CD4-positive, alpha-beta T cell treated with Interleukin-1 beta for 1 hour (primary cell): ENCODE results near the gene XPR1.

Experiments
- DNase-seq, 2 donors: peaks; one replicate each; pipeline ENCODE4 v3.0.0-alpha.2; 2020 to 2022

XPR1 gene

DNA sequence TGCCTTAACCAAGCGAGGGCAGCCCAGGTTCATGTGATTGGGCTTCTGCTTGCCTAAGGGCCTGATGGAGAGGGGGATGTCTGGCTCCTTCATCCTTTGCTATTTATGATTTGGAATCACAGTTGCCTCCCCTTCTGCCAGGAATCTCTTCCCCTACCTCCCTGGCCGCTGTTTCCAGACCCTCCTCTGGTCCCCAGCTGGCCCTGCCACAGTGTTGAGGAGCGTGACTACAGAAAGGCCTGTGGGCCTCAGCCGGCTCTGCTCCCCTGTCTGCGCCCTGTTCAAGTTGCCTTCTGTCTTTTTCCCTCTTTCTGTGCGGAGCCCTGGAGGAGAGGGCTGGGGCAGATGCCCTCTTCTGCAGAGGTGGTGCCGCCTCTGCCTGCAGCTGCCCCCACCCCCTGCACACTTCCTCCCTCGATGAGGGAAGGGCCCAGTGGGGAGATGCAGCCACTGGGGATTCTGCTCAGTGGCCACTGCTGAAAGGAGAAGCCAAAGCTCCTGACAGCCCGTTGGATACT, 287.4 kb downstream of the XPR1 start:
- DNase-seq = no peak

DNA sequence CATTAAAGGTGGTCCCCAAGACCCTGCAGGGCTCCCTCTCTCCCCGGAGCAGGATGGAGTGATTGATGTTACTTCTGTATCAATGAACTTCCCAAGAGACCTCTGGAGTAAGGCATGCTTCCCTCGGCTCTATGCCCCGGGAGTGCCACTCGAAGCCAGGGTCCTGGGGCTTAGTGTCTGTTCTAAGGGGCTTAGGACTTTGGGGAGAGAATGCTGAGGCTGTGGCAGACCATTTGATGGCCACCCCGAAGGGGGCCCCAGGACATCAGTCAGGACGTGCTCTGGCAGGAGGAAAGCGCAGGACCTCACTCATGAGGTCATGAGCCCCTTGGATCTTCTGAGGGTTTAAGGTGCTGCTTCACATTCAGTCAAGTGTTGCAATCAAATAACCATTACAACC, 288.4 kb downstream of the XPR1 start:
- DNase-seq = no peak

GRCh38 chr1:180920702-180921101, 288.9 kb downstream of the XPR1 start:
- no peak for DNase-seq

DNA sequence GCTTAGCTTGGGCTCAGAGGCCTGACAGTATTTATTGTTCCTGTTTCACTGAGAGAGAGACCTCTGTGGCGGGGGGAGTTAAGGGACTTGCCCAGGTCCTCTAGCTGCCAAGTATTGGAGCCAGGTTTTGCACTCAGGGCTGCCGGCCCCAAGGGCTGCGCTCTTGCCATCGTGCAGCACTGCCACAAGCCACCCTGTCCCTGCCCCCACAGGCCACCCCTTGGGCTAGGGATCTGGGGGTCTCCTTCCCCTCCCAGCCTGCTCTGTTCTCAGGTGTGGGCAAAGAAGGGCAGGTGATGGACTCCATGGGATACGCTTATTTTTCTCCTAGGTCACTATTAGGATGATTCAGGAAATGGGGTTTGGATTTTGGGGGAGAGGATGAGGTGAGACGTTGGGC, 289.6 kb downstream of the XPR1 start:
- no peak for DNase-seq

DNA sequence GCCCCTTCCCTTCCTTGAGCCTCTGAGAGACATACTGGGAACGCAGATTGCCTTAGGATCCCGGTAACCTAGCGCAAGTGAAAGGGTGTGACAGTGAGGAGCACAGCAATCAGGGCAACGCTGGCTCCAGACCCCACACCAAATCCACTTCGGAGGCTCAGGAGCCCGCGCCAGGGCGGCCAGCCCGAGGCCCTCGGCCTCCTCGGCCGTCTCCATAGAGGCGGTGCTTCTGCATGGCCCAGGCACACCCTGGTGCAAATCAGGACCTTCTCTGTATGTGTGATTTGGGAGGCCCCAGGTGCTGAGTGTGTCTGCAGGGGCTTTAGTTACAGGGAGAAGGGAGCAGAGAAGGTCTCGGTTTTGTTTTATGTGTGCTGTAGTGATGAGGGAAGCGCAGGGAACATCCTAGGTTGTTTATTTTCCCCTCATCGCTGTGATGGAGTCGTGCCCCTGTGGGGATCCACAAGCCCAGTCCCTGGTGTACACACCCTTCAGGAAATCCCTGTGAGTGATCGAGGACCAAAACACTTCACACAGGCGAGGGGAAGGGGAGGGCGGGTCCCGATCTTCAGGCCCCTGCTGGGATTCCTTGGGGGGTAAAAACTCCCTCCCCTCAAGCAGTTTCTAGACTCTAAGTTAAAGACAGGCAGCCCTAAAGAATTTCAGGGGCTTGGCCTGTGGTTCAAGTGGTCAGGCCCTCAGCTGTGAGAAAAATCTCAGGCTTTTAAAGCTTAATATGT, 290.2 kb downstream of the XPR1 start:
- no peak for DNase-seq

- DNase-seq = no peak
Measured at GRCh38 chr1:180922631-180923015, 290.8 kb downstream of the XPR1 start.

- no peak for DNase-seq
Measured at GRCh38 chr1:180923021-180923841, 291.4 kb downstream of the XPR1 start.

GRCh38 chr1:180923887-180924286, 292.1 kb downstream of the XPR1 start:
- DNase-seq = no peak

GRCh38 chr1:180924939-180925338, 293.1 kb downstream of the XPR1 start:
- no peak for DNase-seq

GRCh38 chr1:180925471-180926051, 293.7 kb downstream of the XPR1 start:
- no peak for DNase-seq

- DNase-seq = no peak
Measured at GRCh38 chr1:180926164-180926981, 294.6 kb downstream of the XPR1 start.

GRCh38 chr1:180927348-180927747, 295.5 kb downstream of the XPR1 start:
- DNase-seq = no peak

DNA sequence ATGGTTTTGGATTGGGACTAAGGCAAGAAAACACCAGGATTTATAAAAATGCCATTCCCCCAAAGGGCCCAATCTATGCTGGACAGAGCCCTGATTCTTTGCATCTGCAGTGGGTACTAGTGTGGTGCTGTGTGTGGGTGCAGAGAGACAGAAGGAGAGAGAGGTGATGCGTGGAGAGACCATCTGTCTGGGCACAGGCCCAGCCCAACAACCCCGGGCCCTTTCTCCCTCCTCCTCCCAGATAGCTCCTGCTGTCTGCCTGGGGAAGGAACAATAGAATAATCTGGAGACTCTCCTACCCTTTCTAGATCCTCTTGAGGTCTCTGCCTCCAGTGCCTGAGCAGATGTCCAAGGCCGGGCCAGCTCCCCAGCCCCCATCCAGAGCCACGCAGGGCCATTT, 296.0 kb downstream of the XPR1 start:
- no peak for DNase-seq

DNA sequence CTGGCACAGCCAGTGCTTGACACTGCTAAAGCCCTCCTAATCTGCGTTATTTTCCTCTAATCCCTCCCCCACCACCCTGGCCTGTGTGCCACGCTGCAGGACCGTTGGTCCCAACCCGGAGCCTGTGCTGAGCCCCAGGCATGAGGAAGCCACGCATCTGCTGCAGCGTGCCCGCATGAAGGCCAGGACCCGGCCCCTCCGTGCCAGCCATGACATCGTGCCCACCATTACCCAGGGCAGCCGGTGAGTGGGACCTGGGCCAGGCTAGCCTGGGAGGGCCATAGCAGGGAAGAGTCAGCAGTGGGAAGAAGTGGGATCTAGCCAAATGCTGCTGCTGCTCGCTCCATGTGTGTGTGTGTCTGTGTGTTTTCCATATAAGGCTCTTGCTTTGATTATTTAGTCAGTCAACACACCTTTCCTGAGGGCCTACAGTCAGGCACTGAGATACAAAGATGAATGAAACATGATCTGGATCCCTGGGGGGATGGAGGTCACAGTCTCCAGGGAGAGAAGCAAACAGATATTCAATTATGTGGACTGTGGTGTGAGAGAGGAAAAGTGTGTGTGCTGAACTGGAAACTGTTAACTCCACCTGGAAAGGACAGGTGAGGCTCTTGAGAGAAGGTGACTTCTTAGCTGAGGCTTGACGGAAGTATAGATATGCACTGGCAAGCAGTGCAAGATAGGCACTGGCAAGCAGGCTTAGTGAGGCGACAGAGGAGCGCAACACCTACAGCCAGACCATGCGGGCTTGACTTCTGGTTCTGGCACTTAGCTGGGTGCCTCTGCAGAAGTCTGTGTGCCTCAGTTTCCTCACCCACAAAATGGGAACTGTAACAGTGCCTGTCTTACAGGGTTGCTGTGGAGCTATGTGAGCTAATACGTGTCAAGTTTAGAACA, 296.8 kb downstream of the XPR1 start:
- DNase-seq = no peak

- DNase-seq = no peak
Measured at GRCh38 chr1:180929389-180929788, 297.6 kb downstream of the XPR1 start.

- no peak for DNase-seq
Measured at GRCh38 chr1:180930687-180931086, 298.9 kb downstream of the XPR1 start.

DNA sequence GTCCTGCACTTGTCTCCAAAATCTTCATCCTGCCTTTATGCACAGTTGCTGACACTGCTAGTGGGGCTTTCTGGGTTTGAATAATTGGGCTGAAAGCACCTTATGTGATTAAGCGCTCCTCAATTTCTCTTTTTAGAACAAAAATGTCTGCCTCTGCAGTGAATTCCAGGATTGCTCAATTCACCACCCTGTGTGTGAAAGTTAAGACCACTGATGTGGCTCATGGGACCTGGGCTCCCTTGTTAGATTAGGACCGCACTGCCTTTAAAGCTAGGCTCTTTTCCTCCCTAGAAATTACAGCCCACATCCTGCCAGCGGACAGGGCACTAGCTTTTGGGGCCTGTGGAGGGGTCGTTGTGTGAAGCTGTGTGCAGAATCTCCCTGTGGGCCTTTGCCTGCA, 299.7 kb downstream of the XPR1 start:
- DNase-seq = no peak

DNA sequence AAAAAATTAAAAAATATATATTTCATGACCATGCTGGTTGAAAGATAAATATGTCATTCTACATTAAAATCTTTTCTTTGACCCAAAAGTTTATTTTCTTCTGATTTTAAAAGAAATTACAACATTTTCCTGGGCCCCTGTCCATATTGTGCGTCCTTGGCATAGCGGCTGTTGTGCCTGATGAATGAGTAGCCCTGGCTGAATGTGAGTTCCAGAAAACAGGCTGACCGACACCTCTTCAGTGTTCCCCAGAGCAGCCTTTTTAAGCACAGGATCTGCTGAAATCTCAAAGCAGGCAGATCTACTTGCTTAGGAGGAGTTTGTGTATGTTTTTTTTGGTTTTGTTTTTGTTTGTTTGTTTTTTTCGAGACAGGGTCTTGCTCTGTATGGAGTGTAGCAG, 300.6 kb downstream of the XPR1 start:
- DNase-seq = no peak

DNA sequence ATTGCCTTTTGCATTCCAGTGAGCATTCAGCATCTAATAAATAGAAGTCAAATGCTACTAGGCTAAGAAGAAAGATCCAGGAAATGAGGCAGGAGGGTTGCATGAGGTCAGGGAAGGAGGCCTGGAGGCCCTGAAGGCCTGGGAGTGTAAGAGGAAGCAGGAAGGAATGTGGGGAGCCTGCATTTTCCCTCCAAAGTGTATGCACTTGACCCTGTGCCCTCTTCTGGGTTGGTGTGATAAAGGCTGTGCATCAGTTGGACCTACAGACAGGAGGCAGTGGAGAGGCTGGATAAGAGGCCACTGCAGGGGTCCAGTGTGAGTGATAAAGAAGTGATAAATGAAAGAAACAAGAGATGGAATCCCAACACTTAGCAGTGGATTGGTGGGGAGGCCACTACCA, 301.3 kb downstream of the XPR1 start:
- no peak for DNase-seq

DNA sequence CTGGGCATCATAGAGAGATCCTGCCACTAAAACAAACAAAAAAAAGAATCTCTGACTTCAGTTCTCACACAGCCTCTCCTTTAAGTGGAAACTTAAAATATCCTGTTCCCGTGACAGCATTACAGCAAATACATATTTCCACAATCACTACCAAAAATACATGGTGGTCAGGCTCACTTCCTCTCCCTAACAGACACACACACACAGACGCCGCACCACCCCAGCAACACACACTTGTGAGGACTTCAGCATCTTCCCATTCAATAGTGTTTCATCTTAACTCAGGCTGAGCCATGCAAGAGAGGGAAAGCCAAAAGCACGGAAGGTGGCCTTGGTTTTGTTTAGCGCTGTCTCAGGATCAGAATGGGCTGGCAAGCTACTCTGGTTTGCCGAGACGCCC, 302.7 kb downstream of the XPR1 start:
- DNase-seq = no peak

DNA sequence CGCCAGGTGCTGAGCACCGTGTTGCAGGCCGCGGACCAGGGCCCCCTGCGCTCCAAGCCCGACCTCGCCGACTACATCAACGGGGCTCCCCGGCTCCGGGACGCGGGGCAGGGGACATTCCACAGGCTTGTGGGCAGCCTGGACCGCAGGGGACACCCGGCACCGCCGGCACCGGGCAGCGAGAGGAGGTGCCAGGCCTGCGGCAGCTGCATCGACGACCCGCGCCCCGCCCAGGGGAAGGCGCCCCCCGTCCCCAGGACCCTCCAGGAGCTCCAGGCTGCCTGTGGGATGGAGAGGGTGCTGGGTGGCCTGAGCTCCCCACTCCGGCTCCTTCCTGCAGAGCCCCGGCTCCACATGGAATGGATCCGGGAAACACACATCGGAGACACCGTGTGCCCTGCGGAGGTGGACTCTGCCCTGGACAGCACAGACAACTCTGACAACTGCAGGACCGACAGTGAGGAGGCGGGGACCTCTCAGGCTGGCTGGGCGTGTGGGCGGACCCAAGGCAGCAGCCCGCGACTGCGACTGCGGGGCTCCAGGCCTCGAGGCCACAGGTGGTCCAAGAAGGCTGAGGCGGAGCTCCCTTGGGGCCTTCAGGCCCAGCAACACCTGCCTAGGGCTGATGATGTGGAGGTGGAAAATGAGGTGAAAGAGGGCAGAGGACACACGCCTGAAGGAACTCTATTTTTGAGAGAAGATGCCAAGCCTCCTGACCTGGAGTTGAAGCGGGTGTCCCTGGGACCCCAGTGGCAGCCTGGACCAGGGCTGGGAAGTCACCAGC, 303.7 kb downstream of the XPR1 start:
- no peak for DNase-seq
